ENCODE results near the gene KRT17. TPM values are rescaled to one million over a fixed set of nuclear protein-coding genes. Genes with fewer than 3 reads are reported as not detected.

KRT17 gene
- total RNA-seq, 4 donors from 2014 or later = not detected

DNA sequence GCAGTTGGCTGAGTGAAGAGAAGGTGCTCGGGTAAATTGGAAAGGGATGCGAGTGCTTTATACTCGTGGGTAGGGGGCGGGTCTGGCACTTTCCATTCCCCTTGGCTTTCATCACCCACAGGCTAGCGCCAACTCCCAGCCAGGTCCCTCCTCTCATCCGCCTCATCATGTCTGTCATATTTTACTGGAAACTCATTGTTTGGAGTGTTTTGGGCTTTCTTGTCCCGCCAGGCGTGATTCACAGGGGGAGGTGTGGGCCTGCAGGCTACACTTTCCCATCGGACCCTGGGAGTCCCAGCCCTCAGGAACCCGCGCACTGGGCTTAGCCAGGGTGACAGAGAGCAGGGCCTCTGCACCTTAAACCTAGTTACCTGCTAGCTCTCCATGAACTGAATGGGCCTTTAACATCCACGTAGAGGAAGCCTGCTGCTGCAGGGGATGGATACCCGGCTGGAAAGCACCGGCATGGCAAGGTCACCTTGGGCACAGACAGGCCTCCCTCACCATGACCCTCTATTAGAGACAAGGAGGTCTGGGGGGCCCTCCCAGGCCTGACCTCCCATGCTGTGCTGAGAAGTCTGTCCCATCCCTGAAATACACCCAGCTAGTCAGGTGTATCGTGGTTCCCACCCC, 37.4 kb downstream of the KRT17 start, which contains the start of gene KRT14:
KRT14 (minus strand) TSS at position 33 of the 633 bp plus-strand sequence. CDS start 61 bp downstream, outside the sequence.
- TF ChIP-seq, protein P1, sequence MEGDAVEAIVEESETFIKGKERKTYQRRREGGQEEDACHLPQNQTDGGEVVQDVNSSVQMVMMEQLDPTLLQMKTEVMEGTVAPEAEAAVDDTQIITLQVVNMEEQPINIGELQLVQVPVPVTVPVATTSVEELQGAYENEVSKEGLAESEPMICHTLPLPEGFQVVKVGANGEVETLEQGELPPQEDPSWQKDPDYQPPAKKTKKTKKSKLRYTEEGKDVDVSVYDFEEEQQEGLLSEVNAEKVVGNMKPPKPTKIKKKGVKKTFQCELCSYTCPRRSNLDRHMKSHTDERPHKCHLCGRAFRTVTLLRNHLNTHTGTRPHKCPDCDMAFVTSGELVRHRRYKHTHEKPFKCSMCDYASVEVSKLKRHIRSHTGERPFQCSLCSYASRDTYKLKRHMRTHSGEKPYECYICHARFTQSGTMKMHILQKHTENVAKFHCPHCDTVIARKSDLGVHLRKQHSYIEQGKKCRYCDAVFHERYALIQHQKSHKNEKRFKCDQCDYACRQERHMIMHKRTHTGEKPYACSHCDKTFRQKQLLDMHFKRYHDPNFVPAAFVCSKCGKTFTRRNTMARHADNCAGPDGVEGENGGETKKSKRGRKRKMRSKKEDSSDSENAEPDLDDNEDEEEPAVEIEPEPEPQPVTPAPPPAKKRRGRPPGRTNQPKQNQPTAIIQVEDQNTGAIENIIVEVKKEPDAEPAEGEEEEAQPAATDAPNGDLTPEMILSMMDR (IDR thresholded peaks at IDR 0.05; ENCODE audit: low read depth) = no peak

GRCh38 chr17:41585301-41586056, 38.9 kb downstream of the KRT17 start:
- TF ChIP-seq, protein P1 (IDR thresholded peaks at IDR 0.05; ENCODE audit: low read depth) = no peak

GRCh38 chr17:41583137-41584127, 40.9 kb downstream of the KRT17 start:
- TF ChIP-seq, protein P1 (IDR thresholded peaks at IDR 0.05; ENCODE audit: low read depth) = no peak

DNA sequence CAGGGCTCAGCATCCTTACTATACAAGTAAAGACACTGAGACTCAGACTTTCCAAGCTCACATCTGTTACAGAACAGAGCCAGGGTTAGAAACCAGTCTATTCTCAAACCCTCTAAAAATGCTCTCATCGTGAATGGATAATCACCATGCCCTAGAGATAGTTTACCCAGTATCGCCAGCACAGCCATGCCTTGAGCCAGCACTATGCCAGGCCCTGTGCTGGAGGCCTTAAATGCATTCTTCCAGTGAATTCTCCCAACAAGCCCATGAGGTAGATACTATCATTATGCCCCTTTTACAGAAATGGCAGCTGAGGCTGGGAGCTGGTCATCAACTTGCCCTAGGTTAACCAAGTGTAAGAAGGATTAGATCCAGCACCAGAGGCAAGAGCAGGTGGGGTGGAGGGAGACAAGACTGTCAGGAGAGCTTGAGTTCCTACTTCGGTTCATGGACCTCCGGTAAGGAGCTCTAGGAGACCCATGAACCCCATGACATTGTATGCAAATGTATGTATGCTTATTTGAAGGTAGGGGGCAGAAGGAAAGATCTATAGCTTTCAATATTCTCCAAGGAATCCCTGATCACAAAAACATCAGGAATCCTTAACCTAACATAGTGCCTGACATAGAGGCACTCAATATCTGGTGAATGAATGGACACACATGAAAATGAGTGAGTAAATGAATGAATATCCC, 42.9 kb downstream of the KRT17 start:
- TF ChIP-seq, protein P1 (IDR thresholded peaks at IDR 0.05; ENCODE audit: low read depth) = no peak

- TF ChIP-seq, protein P1 (IDR thresholded peaks at IDR 0.05; ENCODE audit: low read depth) = no peak
These were observed 43.5 kb downstream of the KRT17 start for GRCh38 chr17:41580687-41581365.

DNA sequence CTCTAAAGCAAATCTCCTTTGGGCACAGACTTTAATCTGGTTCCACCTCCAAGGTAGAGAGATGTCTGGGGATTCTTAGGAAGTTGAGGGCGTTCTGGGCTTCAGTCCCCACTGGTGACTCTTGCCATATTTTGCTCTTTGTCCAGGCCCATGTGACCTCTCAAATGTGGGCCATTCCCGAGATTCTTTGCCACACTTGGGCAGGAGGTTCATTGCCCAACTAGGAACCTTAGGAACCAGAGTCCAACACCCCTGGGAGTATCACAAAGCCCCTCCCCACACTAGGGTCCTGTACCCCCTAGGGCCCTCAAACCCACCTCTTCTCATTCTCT, 44.2 kb downstream of the KRT17 start:
- TF ChIP-seq, protein P1 (IDR thresholded peaks at IDR 0.05; ENCODE audit: low read depth) = no peak
